HG03095 (cell line): Measurements from ENCODE around the gene DIPK1A.

ENCODE experiments used
- ATAC-seq: cut with Tn5 transposase; IDR thresholded peaks from one replicate; pipeline ENCODE4 v1.9.1; 2021; ENCODE audit warnings: moderate library complexity; ENCODE audit not compliant: unreplicated experiment

DIPK1A gene

DNA sequence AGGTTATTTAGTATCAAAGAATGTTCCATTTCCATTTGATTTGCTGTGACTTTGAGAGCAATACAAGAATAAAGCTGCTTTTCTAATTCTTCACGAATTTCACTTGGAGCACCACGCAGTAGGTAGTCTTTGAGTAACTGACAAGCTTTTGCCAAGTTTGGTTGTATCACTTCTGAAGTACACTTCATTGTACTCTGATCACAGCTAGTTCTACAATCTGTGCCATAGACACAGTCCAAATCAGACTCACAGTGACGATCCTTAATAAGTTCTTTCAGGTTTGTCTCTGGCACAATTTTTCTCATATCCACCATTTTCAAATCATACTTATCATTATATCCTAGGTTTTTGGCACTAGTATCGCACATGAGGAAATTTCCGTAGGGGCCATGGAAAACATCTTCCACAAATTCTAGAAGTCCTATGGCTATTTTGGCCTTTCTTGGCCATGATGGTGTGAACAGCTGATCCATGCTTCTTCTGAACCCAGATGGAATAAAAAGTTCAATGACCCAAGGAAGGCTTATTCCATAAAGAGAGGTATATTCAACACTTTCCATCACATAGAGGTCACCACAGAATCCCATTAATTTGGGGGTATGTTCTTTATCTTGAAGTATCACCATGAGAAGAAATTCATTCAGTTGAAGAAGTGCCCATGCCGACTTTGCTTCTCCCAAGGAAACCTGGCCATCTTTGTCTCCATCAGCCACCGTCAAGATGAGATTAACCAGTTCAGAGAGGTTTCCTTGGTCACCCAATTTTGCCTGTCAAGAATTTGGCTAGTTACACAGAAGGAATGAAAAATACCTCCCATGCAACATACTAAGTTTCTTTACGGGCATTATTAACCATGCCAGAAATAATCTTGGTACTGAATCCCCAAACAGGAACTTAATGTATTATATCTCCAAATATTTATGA is 117.6 kb downstream of the DIPK1A start:
- no peak for ATAC-seq

DNA sequence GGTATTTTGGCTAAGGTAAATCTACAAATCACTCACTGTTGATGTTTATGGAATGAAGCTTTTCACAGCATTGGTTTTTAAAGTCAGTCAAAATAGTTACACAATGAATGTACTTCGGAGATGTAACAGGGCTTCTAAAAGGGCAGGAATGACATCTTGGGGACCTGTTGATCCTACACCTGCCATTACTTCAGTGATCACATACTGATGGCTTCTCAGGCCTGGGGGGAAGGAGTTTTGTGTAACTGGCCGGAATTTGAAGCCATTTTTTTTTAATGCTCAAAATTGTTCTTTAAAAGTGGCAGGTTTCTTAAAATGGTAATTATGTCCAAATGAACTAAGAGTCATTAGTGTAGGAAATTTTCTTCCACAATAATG is 118.2 kb downstream of the DIPK1A start:
- no peak for ATAC-seq

DNA sequence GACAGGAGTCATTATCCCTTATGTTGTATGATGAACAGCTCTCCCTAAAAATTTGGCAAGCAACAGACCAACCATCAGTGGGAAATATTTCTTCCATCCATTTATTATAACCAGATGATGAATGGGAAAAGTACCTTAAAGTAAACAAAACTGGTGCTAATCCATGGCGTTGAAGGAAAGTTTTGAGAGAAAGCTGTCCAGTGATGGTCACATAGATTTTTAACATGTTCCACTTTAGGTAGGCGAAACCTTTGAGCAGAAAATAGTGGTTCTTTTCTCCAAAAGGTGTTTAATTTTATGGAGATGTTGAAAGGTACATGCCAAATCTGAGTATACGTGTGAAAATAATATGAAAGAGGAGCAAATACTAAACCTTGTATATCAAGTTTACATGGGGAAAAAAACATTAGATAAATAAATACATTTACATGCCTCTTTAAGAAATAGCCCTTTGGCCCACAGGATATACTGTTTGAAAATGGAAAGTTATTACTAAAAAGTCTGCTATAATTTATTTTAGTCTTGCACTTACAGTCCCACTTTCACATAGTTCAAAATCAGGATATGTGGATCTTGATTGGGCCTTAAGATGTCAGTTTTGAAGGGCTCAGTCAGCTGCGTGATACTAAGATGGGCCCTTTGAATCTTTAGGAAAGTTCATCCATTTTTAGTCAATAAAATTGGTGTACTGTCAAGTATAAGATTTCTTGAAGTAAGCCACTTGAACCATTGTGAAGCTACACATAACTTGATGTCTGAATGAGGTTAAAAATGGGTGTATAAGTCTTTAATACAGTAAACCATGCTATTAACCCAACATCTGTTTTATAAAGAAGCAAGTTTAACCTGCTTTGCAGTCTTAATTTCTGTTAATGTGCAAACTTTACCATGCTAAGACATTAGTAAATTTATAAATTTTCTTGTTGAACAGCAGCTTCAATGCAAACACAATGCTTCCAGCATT is 118.9 kb downstream of the DIPK1A start:
- ATAC-seq, result no peak

DNA sequence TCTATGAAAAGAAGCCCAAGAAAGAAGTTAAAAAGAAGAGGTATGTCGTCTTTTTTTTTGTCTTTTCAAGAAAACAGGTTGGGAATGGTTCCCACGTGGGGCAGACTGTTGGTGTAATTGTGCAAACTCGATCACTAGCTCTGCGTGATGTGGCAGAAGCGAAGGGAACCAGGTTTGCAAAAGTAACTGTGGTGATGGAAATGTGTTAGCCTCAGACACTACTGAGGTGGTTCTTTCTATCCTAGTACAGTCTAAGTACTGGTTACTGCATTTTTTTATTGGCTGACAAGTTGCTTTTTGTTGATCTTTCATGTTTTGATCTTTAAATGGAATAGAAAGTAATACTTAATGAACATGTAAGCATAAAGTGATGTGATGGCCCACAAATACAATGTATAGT is 120.7 kb downstream of the DIPK1A start:
- no peak for ATAC-seq

DNA sequence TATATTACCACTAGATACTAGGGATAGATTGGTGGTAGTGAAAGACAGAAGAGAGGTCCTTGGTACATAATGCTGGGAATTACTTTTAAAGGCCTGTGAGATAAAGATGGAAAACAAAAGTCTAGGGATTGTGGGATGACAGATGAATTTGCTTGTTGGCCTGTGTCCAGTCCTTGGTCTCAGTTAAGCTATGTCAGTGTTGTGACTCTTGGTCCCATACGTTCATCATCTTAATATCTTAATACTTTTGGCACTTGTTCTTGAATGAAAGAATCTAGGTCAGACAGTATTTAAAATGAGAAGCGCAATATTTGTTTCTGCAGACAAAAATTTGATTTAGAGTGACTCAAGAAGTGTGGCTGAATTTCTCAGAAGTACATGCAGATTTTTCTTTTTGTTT is 121.8 kb downstream of the DIPK1A start:
- no peak for ATAC-seq

DNA sequence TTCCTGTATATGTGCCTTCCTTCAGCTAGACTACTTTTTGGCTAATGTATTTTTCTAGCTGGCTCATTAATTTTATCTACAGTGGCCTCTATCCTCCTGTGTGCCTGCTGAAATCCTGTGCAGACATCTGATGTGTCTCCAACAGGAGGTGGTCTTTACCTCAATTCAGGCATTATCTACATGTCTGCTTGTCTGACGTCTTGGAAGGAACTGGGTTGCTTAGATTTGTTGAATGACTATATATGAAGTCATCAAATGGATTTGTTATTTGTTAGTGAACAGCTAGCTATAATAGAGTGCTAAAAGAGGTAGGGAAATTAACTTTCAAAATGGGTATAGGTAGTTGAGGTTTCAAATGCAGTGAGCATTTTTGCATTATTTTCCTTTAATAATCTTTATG is 122.7 kb downstream of the DIPK1A start:
- no peak for ATAC-seq

DNA sequence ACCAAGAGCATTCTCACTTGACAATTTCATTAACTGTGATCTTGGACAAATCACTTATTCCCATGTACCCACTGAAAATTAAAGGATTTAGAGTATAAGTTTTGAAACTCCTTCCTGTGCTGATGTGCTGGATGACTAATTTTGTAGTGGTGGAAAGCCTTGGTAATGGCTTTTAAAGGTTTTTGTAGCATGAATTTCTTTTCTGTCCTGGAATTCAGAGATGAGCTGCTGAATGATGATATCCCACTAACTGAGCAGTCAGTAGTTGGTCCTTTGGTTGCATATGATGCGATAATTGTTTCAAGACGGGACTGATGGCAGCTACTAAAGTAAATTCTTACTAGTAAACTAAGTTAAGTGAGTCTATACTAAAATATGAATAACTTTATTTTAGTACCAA is 124.2 kb downstream of the DIPK1A start:
- ATAC-seq, result no peak

DNA sequence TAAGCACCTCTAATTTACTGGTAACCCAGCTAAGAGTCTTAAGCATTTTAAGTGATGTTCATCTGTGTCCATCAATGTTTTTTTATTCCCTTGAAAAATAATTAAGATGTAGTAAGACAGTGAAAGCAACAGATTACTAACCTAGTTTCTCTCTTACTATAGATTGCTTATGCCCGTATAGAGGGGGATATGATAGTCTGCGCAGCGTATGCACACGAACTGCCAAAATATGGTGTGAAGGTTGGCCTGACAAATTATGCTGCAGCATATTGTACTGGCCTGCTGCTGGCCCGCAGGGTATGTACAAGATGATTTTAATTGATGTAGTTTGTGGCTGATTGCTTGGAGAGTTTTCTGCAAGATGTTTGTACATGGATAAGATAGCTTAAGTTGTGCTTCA is 126.6 kb downstream of the DIPK1A start:
- no peak for ATAC-seq

DNA sequence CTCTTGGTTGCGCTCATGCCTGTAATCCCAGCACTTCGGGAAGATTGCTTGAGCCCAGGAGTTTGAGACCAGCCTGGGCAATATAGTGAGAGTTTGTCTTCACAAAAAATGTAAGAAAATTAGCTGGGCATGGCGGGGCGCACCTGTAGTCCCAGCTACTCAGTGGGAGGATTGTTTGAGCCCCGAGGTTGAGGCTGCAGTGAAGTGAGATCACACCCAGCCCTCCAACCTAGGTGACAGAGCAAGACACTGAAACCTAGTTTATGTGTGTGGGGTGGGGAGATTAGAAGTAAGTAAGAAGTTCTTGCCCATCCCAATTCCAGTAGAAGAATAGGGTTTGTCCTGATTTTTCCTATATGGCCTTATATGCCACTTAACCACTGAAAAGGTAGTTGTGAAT is 127.4 kb downstream of the DIPK1A start:
- no peak for ATAC-seq

DNA sequence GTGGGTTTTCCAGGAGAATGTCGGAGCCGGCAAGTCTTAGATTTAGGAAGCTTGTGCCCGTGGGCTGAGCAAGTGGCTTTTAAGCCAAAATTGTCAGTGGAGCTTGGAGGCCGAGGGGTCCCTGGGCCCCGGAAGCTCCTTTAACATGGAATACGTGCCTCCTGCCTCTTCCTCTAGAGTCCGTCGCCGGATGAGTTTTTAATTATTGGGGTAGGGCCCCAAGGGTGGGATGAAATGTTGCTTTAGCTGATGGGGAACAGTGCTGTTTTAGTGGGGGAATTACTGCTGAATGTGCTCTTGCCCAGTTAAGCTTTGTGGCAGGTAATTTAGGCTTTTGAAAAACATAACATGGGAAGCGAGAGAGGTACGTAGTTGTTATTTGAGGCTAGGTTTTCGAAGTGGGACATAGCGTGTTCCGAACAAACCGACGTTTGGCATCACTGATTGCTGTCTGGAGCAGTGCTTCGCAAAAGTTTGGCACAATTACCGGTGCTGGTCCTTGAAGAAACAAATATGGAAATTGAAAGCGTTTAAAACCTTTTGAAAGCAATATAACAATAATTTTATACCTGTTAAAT is 128.6 kb downstream of the DIPK1A start:
- no peak for ATAC-seq

DNA sequence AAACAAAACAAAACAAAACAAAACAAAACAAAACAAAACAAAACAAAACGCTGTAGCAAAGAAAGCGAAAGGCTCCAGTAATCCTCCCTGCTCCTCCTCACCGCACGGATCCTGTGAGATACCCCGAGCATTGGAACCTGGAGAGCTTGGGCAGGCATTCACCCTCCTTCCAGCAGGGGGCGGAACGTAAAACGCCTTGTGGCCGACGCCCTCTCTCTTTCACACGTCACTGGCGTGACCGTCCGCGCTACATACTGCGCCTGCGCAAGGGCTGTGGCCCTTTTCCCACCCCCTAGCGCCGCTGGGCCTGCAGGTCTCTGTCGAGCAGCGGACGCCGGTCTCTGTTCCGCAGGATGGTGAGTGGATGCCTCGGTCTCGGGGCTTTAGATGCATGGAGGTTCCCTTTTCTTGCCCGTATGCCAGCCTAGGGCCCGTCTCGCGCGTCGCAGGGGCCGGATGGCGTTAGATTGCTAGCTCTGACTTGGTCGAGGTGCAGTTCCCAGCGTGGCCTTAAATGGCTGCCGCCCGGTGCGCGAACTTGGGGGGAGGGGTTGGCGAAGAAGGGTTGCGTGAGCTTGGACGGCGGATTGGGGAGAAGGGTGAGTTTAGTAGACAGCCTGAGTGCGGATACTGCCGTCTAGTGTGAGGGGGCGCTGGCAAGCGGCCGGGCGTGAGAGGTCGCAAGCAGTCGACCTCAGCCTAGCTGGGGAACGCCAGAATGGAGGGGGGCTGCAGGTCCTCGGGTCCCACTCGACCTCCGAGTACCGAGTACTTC is 129.3 kb downstream of the DIPK1A start, which contains the start of gene RPL5:
Gene RPL5 (plus strand): TSS at position 279 of the 775 bp plus-strand sequence. CDS start 75 bp downstream, at position 354.
- peak; percentile 89 for ATAC-seq

DNA sequence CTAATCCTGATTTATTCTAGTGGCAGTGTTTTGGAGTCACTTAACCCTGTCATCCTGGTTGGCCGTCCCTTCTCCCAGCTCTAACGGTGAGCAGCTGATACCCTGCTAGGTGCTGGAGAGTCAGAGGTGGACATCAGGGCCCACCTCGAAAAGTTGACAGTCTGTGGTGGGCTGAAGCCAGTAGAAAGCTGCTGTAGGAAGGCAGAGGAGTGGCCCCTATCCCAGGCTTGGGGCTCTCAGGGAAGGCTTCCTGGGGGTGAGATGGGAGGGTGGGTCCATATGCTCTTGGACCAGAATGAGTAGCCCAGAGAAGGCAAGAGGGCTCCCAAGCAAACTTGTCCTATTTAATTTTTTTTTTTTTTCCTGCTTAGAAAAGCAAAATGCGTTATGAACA is 129.9 kb downstream of the DIPK1A start:
- ATAC-seq, result no peak

DNA sequence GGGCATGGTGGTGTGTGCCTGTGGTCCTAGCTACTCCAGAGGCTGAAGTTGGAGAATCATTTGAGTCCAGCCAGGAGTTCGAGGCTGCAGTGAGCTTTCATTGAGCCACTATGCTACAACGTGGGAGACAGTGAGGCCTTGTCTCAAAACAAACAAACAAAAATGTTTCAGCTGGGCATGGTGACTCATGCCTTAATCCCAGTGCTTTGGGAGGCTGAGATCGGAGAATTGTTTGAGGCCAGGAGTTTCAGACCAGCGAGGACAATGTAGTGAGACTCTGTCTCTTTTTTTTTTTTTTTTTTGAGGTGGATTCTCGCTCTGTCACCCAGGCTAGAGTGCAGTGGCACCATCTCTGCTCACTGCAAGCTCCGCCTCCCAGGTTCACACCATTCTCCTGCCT is 134.5 kb downstream of the DIPK1A start:
- no peak for ATAC-seq

DNA sequence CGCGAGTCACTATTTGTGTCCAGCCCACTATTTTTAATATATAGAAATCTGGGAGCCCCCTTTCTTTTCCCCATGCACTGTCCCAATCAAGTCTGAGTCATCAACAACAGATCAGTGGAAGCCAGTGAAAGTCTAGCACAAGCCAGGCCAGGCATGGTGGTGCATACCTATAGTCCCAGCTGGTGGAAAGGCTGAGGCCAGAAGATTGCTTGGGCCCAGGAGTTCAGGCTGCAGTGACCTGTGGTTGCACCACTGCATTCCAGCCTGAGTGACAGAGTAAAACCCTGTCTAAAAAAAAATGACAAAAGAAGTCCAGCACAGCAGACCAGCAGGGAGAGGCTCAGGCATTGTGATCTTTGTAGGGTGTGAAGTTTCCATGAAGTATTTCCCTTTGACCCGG is 138.4 kb downstream of the DIPK1A start:
- ATAC-seq, result no peak

DNA sequence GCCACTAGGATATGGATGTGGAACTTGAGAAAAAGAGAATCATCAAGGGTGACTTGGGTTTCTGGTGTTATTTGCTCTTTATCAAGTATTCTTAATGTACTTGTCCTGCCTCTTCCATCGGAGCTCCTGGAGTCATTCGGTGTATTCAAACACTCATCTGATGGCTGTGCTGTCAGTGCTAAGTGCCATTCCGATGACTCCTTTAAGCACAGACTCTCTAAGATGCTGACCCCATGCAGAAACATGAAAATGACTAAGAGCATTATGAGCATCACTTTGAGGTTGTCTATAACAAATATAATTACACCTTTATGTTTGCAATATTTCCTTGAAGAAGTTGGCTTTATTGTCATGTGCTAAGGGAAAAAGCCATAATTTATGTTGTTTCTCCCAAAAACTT is 140.7 kb downstream of the DIPK1A start:
- no peak for ATAC-seq

DNA sequence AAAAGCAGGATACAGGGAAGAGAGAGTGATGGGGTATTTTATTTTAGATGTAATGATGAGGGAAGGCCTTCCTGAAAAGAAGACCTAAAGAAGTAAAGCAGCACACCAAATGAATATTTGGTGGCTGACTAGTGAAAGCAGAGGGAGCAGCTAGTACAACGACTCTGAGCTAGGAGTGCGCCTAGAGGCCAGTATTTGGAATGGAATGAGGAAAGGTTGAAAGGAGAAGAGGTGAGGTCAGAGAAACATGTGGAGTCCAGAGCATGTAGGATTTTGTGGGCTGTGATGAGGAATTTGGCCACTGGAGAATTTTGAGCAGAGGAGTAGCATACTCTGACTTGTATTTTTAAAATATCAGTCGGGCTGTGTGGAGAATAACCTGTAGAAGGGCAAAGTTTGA is 141.2 kb downstream of the DIPK1A start:
- ATAC-seq, result no peak

DNA sequence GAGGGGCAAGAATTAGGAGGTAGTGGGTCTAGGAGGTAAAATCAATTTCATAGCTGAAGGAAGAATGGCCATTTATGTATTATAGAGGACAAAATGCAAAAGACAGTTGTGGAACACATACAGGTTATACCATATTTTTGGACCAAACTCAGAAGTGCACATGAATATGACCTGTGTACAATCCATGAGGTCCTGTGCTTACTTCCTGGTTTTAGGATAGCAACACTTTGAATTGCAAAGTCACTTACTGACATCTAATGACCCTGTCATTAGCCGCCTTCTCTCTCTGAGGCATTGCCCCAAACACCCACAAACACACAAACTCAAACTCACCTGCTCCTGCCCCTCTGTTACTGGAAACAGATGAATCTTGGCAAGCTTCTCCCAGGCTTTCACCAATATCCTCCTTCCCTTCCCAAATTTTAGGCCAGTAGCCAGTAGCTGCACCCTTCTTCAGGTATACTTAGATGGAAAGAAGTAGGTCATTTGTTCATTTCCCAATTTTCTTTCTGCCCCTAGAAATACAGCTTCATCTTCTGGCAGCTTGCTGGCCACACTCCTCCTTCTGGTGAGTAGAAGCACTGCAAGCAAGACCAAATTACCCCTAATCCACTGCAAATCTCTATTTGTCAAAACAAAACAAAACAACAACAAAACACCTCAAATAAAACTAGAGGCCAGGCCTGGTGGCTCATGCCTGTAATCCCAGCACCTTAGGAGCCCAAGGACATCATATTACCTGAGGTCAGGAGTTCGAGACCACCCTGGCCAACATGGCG is 143.1 kb downstream of the DIPK1A start:
- no peak for ATAC-seq

DNA sequence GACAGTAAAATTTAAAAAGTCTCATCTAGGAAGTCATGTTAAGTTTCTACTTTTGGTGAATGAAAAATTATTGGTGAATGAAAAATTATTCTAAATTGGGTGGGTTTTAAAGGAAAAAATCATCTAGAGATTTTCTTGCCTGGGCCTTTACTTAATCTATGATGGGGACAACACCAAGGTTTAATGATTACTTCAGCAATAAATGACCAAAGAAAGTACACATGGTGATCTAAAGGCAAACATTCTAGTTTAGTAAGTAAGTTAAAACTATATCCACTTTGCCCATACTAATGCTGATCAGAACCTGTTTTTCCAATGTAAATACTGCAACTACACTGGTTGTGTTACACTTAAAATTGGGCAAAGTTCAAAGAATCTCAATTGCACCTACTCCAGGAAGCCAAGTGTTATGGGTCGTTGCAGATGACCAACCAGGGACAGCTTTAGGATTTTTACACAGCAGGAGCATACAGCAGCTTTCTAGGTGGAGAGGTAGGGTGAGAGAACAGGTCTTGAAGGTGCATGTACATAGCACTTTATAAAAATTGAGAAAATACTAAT is 144.0 kb downstream of the DIPK1A start:
- ATAC-seq, result no peak

DNA sequence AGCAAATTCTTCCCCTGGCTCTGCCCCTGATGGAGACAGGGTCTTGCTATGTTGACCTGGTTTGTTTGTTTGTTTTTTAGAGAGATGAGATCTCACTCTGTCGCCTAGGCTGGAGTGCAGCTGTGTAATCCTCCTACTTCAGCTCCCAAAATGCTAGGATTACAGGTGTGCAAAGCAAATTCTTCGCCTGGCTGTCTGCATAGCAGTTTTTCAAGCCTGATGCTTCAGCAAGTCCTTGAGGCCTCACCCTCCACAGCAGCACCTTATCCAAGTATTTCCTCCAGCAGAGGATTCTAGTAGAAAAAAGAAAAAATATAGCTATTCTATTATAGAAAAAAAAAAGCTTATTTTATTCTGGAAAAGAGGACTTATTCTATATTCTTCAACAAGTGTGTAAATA is 144.5 kb downstream of the DIPK1A start:
- ATAC-seq, result no peak

DNA sequence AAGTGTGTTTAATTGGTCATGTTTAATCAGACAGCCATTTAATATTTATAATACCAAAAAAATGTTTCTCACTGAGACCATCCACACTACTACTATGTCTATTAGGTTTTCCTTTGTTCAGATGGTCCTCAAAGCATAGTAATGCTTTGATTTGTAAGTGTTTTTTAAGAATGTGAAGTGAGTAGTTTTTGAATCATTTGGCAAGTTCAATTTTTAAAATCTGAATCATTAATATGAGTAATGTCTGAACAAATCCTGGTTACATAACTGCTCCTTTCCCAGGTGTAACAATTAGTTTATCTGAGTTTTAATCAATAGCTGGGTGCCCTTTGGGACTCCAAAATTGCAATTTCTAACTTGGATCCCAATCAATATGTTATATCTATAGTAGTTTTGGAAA is 152.9 kb downstream of the DIPK1A start:
- ATAC-seq, result no peak
